SJCRH30 (cell line): ENCODE results near the gene SLC8A3. TPM values are rescaled to one million over a fixed set of nuclear protein-coding genes. Genes with fewer than 3 reads are reported as not detected.

ENCODE experiments used
- DNase-seq, 2 experiments: peaks; one replicate each; pipeline ENCODE4 v3.0.0-alpha.2; 2015 to 2020
- H3K27ac ChIP-seq: fragments of 250-450 bp; sonication (Bioruptor Pico); 2 replicates; pipeline ENCODE4 v1.5.1; 2020; ENCODE audit warnings: mild to moderate bottlenecking, moderate library complexity
- H3K27me3 ChIP-seq: fragments of 250-450 bp; sonication (Bioruptor Pico); 2 replicates; pipeline ENCODE4 v1.5.1; 2020; ENCODE audit warnings: mild to moderate bottlenecking, moderate library complexity
- H3K36me3 ChIP-seq: fragments of 250-450 bp; sonication (Bioruptor Pico); 2 replicates; pipeline ENCODE4 v1.5.1; 2020; ENCODE audit warnings: mild to moderate bottlenecking, moderate library complexity
- H3K4me1 ChIP-seq: fragments of 250-450 bp; sonication (Bioruptor Pico); 2 replicates; pipeline ENCODE4 v1.5.1; 2020; ENCODE audit warnings: mild to moderate bottlenecking, moderate library complexity
- H3K4me3 ChIP-seq: fragments of 250-450 bp; sonication (Bioruptor Pico); 2 replicates; pipeline ENCODE4 v1.5.1; 2020; ENCODE audit warnings: mild to moderate bottlenecking, moderate library complexity
- H3K9me3 ChIP-seq: fragments of 250-450 bp; sonication (Bioruptor Pico); replicated peaks from 2 replicates; pipeline ENCODE4 v1.5.1; 2020; ENCODE audit warnings: mild to moderate bottlenecking, moderate library complexity
- total RNA-seq: library from RNA; depleted of rRNA; stranded (reverse); fragments of >200 nt; shearing (Covaris generic); gene quantifications from 2 replicates; pipeline ENCODE4 v1.2.3, GENCODE V29; 2014

SLC8A3 gene
- total RNA-seq, 1 experiment from 2014 or later: 17.2 TPM

DNA sequence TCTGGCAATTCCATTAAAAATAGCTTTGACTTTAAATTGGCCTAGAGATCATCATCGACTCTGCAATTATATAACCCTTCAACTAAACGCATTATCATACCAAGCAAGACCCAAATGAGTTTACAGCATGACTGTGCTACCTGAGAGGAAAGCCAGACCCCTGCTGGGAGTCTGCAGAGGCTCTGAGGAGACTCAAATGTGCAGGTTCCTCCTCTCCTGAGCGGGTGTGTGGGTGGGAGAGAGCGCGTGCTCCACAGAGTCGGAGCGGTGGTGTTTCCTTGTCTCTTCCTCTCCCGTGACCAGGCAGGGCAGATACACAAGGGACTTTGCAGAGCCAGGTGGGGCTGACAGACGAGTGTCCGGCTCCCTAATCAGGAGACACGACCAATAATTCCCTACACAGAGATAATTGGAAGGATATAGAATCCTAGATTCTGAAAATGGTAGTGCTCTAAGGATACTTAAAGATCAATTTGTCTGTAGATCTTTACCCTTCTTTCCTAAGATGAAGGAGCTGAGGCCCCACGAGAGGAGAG lies 74.1 kb downstream of the SLC8A3 start:
- no peak for DNase-seq
- Histone ChIP-seq H3K4me1 (no peaks in the 10 kb centered on the region), H3K27ac (no peak overlapping the region), H3K36me3 (no peaks in the 10 kb centered on the region), H3K9me3 (no peaks in the 10 kb centered on the region), H3K4me3 (no peak overlapping the region), H3K27me3 (no peaks in the 10 kb centered on the region)

DNA sequence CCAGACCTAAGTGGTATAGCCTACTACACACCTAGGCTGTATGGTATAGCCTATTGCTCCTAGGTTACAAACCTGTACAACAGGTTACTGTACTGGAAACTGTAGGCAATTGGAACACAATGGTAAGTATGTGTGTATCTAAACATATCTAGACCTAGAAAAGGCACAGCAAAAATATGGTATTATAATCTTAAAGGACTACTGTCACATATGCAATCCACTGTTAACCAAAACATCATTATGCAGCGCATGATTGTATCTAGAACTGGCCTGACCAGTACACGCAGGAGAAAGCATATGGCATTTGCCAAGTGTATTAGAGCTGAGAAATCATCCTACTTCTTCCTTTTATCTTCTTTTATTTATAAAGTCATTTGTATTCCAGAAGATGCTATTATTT lies 75.5 kb downstream of the SLC8A3 start:
- Histone ChIP-seq H3K4me1 (no peaks in the 10 kb centered on the region), H3K36me3 (no peaks in the 10 kb centered on the region), H3K9me3 (no peaks in the 10 kb centered on the region), H3K27ac (no peak overlapping the region), H3K4me3 (no peak overlapping the region), H3K27me3 (no peaks in the 10 kb centered on the region)
- DNase-seq: no peak

DNA sequence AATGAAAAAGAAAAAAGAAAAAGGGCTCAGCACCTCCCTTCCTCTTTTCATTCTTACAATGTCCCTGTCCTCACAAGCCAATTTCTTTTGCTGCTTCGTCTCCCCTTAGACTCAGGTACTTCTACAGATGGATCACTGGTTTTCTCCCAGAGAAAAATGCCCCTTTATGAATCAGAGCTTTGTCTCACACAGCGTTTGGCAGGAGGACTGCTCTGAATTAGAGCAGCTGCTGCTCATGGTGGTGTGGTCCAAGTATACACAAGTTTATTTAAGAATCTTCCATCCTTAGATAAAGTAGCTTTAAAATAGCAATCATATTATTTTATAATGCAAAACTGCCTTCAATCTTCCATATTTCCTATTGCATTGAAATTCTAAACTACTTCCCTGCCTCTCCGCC lies 80.3 kb downstream of the SLC8A3 start:
- Histone ChIP-seq H3K36me3 (no peaks in the 10 kb centered on the region), H3K4me1 (no peaks in the 10 kb centered on the region), H3K27ac (no peak overlapping the region), H3K27me3 (no peaks in the 10 kb centered on the region), H3K9me3 (no peaks in the 10 kb centered on the region), H3K4me3 (no peak overlapping the region)
- DNase-seq: peak; percentile 7 to 40

- Histone ChIP-seq H3K27me3 (no peaks in the 10 kb centered on the region), H3K4me3 (no peak overlapping the region), H3K9me3 (no peaks in the 10 kb centered on the region), H3K36me3 (no peaks in the 10 kb centered on the region), H3K4me1 (no peaks in the 10 kb centered on the region), H3K27ac (no peak overlapping the region)
- DNase-seq: no peak
Observed at GRCh38 chr14:70107309-70107708, 81.4 kb downstream of the SLC8A3 start.

- DNase-seq: no peak
- H3K4me1 ChIP-seq: peaks cover 23% of the 10 kb centered on the region
- H3K4me3 ChIP-seq: no peak overlapping the region
- no peaks in the 10 kb centered on the region for H3K27me3 ChIP-seq
- no peak overlapping the region for H3K27ac ChIP-seq
- no peaks in the 10 kb centered on the region for H3K9me3 ChIP-seq
- no peaks in the 10 kb centered on the region for H3K36me3 ChIP-seq
Observed at GRCh38 chr14:70100071-70100470, 88.7 kb downstream of the SLC8A3 start.

- Histone ChIP-seq H3K27me3 (no peaks in the 10 kb centered on the region), H3K36me3 (no peaks in the 10 kb centered on the region), H3K27ac (0 out of 2 replicates have a peak overlapping the region, but pooled peaks have one; percentile 0), H3K4me3 (no peak overlapping the region), H3K4me1 (peaks cover 23% of the 10 kb centered on the region), H3K9me3 (no peaks in the 10 kb centered on the region)
- DNase-seq: peak; percentile 43 to 52
Observed at GRCh38 chr14:70098250-70098809, 90.4 kb downstream of the SLC8A3 start.

DNA sequence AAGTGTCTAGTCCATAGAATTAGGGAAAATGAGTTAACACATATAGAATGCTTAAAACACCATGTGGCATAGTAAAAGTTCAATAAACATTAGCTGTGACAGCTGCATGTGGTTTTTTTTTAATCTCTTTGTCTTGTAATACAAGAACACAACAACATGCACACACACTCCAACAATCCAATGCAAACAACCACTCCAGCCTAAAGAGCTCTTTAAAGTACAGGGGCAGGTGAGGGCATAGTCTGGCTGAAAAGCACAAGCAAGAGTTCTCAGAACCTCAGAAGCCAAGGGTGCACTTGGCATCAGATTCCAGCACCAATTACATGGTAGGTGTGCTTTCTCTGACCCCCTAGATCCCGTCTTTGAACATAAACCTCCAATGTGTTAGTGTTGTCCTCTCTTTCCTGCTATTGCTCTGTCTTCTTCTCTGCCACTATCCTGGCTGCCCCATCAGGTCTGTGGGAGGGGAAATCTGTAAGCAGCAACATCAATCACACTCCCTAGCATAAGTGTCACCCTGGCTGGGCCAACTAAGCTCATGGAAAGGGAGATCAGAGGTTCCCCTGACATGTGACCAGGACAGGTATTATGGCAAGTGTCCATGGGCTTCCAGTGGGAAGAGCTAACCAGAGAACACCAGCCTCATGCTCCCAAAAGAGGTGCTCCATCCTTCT lies 91.0 kb downstream of the SLC8A3 start:
- Histone ChIP-seq H3K9me3 (no peaks in the 10 kb centered on the region), H3K4me1 (peaks cover 23% of the 10 kb centered on the region), H3K27ac (0 out of 2 replicates have a peak overlapping the region, but pooled peaks have one; percentile 0), H3K36me3 (no peaks in the 10 kb centered on the region), H3K27me3 (no peaks in the 10 kb centered on the region), H3K4me3 (no peak overlapping the region)
- peak; percentile 66 to 82 for DNase-seq

DNA sequence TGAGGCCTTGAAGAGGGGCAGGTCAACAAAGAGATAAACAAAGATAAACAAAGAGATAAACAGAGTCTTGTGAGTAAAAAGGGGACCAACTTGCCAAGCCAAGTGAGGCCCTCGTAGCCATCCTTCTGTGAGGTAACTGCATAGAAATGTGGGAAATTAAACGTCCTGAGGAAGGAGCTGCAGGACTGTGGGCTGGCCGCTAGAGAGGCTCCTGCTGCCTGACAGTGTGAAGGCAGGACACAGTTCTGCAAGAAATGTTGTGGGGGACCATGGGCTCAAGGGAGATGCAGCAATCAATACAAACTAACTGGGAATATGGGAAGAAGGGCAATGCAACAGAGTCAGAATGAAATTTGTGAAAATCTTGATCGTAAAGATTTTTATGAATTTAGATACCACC lies 91.9 kb downstream of the SLC8A3 start:
- H3K9me3 ChIP-seq: no peaks in the 10 kb centered on the region
- H3K27me3 ChIP-seq: no peaks in the 10 kb centered on the region
- no peak overlapping the region for H3K4me3 ChIP-seq
- no peaks in the 10 kb centered on the region for H3K36me3 ChIP-seq
- DNase-seq: peak; percentile 22 to 43
- peaks cover 23% of the 10 kb centered on the region for H3K4me1 ChIP-seq
- H3K27ac ChIP-seq: no peak overlapping the region

GRCh38 chr14:70094631-70095030 lies 94.1 kb downstream of the SLC8A3 start:
- Histone ChIP-seq H3K36me3 (no peaks in the 10 kb centered on the region), H3K4me1 (peaks cover 23% of the 10 kb centered on the region)
- no peak for DNase-seq

DNA sequence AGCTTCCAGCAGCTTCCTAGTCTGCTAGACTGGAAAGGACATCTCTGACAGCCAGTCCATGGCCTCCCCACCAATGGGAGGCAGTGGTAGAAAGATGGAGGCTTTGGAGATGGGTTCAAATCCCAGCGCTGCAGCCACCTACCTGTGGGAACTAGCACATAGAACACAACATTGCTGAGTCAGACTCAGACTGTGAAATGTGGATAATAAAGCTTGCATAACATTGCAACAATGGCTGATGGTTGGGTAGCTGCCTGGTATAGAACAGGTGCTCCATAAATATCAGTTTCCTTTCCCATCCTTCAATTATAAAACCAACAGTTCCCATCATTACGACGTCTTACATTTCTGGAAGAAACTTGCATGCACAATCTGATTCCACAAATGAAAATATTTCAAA lies 94.6 kb downstream of the SLC8A3 start:
- H3K27ac ChIP-seq: no peak overlapping the region
- peaks cover 23% of the 10 kb centered on the region for H3K4me1 ChIP-seq
- H3K9me3 ChIP-seq: no peaks in the 10 kb centered on the region
- DNase-seq: no peak
- no peaks in the 10 kb centered on the region for H3K27me3 ChIP-seq
- no peaks in the 10 kb centered on the region for H3K36me3 ChIP-seq
- no peak overlapping the region for H3K4me3 ChIP-seq

More at GRCh38 chr14:70094631-70095030, 94.1 kb downstream of the SLC8A3 start:
- H3K4me3 ChIP-seq: no peak overlapping the region
- H3K9me3 ChIP-seq: no peaks in the 10 kb centered on the region
- no peaks in the 10 kb centered on the region for H3K27me3 ChIP-seq
- H3K27ac ChIP-seq: no peak overlapping the region

DNA sequence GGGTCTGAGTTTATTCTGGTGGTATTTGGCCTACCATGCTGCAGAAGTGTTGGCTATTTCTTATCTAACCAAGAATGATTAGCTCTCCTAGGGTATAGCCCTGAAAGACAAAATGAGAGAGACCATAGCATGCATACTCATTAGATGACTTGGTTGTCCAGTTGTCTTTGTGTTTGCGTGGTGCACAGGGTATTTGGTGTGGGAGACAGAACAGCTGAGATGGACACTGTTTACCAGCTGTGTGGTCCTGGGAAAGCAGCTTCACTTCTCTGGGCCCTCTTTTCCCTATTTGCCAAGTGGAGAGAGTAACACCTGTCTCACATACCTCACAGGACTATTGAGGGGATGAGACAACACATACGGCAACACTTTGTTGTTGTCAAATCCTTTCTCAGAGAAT lies 95.6 kb downstream of the SLC8A3 start:
- Histone ChIP-seq H3K9me3 (no peaks in the 10 kb centered on the region), H3K4me3 (no peak overlapping the region), H3K27me3 (no peaks in the 10 kb centered on the region), H3K27ac (no peak overlapping the region), H3K36me3 (no peaks in the 10 kb centered on the region), H3K4me1 (peaks cover 16% of the 10 kb centered on the region)
- DNase-seq: no peak

DNA sequence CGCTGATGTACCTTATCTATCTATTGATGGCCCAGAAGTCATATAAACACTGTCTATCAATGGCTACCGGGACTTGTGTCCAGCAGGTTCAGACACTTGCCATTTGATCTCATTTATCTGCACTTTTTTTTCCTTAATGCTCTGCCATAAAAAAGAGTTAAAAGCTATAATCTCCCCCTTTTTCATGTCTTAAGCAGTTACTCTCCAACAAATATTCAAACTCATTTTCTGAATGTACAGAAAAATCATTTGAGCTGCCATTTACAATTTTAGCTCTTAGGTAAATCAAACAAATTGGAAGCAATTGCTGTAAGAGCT lies 101.4 kb downstream of the SLC8A3 start:
- H3K36me3 ChIP-seq: no peaks in the 10 kb centered on the region
- H3K4me3 ChIP-seq: no peak overlapping the region
- no peaks in the 10 kb centered on the region for H3K9me3 ChIP-seq
- H3K27me3 ChIP-seq: no peaks in the 10 kb centered on the region
- no peaks in the 10 kb centered on the region for H3K4me1 ChIP-seq
- H3K27ac ChIP-seq: no peak overlapping the region
- no peak for DNase-seq

- no peaks in the 10 kb centered on the region for H3K9me3 ChIP-seq
- H3K4me3 ChIP-seq: no peak overlapping the region
- H3K27ac ChIP-seq: no peak overlapping the region
- H3K36me3 ChIP-seq: no peaks in the 10 kb centered on the region
- H3K4me1 ChIP-seq: no peaks in the 10 kb centered on the region
- peak; percentile 28 to 69 for DNase-seq
- H3K27me3 ChIP-seq: no peaks in the 10 kb centered on the region
Observed at GRCh38 chr14:70086685-70087379, 101.9 kb downstream of the SLC8A3 start.

DNA sequence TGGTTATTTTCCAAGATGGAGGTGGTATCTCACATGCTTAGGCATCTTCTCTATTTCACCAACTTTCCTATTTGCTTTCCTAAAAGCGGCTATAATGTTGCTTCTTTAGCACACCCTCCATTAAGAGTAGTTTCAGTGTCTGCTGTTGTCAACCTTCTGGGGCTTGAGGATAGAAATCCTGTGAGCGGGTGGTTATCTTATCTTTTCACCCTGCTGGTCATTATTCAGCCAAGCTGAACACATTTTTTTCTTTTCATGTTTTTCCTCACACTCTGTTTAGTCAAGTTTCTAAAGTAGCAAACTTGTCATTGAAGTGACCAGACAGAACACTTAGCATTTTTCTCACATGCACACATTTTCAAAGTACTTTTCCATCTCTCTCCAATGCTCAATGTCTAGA lies 104.5 kb downstream of the SLC8A3 start:
- DNase-seq: no peak
- no peaks in the 10 kb centered on the region for H3K9me3 ChIP-seq
- no peaks in the 10 kb centered on the region for H3K4me1 ChIP-seq

GRCh38 chr14:70082394-70082793 lies 106.4 kb downstream of the SLC8A3 start:
- no peaks in the 10 kb centered on the region for H3K27me3 ChIP-seq
- H3K4me1 ChIP-seq: no peaks in the 10 kb centered on the region
- no peak overlapping the region for H3K27ac ChIP-seq
- no peak for DNase-seq
- H3K4me3 ChIP-seq: no peak overlapping the region
- H3K9me3 ChIP-seq: no peaks in the 10 kb centered on the region
- H3K36me3 ChIP-seq: no peaks in the 10 kb centered on the region

More for the DNA sequence above, 104.5 kb downstream of the SLC8A3 start:
- H3K36me3 ChIP-seq: no peaks in the 10 kb centered on the region
- no peak overlapping the region for H3K27ac ChIP-seq
- H3K4me3 ChIP-seq: no peak overlapping the region
- H3K27me3 ChIP-seq: no peaks in the 10 kb centered on the region
